Caco-2 (cell line): Measurements from ENCODE around the gene SNRNP200. TPM values are rescaled to one million over a fixed set of nuclear protein-coding genes. Genes with fewer than 3 reads are reported as not detected.

ENCODE experiments used
- BruUV-seq: library from RNA; stranded (reverse); fragments of 400-500 nt; replicated peaks from 2 replicates; lab custom pipeline; 2021; lab: Mats Ljungman, UMichigan
- CTCF ChIA-PET: fragments of 300-600 bp; sonication (Branson Sonifier 250); formaldehyde crosslinking; loops from one replicate; lab custom pipeline; 2022; ENCODE audit warnings: antibody characterized with exemption; lab: Charles Lee
- POLR2A ChIA-PET: fragments of 300-600 bp; sonication (Branson Sonifier 250); formaldehyde crosslinking; loops from one replicate; lab custom pipeline; 2022; ENCODE audit warnings: antibody characterized with exemption; lab: Charles Lee
- DNase-seq, 2 experiments: peaks; one replicate each; pipeline versions ENCODE4 v3.0.0 to v3.0.0-alpha.2; 2020 to 2022
- H3K27me3 ChIP-seq: replicated peaks from 2 replicates; pipeline ENCODE4 v1.6.0; 2011; ENCODE audit warnings: low read length; ENCODE audit not compliant: control insufficient read depth, insufficient read depth
- H3K36me3 ChIP-seq: 2 replicates; pipeline ENCODE4 v1.5.1; 2011; ENCODE audit warnings: low read length; ENCODE audit not compliant: control insufficient read depth, insufficient read depth
- H3K4me1 ChIP-seq: fragments of 250-450 bp; sonication (Bioruptor Pico); 2 replicates; pipeline ENCODE4 v1.5.1; 2020; ENCODE audit warnings: mild to moderate bottlenecking
- H3K4me3 ChIP-seq: 2 replicates; pipeline ENCODE4 v1.5.1; 2011; ENCODE audit warnings: low read depth, mild to moderate bottlenecking, control low read depth, low read length
- H3K9me3 ChIP-seq: fragments of 250-450 bp; sonication (Bioruptor Pico); 2 replicates; pipeline ENCODE4 v1.5.1; 2020; ENCODE audit warnings: mild to moderate bottlenecking, moderate library complexity
- H3K27ac Mint-ChIP-seq: one replicate; pipeline ENCODE4 v1.8.0; 2022; ENCODE audit warnings: mixed read lengths; ENCODE audit not compliant: unreplicated experiment
- H3K27me3 Mint-ChIP-seq: one replicate; pipeline ENCODE4 v1.8.0; 2022; ENCODE audit warnings: mixed read lengths; ENCODE audit not compliant: insufficient read depth, unreplicated experiment
- H3K36me3 Mint-ChIP-seq: one replicate; pipeline ENCODE4 v1.8.0; 2022; ENCODE audit warnings: mild to moderate bottlenecking, mixed read lengths; ENCODE audit not compliant: insufficient read depth, unreplicated experiment
- H3K4me1 Mint-ChIP-seq: one replicate; pipeline ENCODE4 v1.8.0; 2022; ENCODE audit warnings: low read depth, mixed read lengths; ENCODE audit not compliant: unreplicated experiment
- H3K4me3 Mint-ChIP-seq: one replicate; pipeline ENCODE4 v1.8.0; 2022; ENCODE audit warnings: mild to moderate bottlenecking, moderate library complexity, mixed read lengths; ENCODE audit not compliant: unreplicated experiment
- H3K9me3 Mint-ChIP-seq: one replicate; pipeline ENCODE4 v1.8.0; 2022; ENCODE audit warnings: mixed read lengths; ENCODE audit not compliant: unreplicated experiment
- CTCF ChIP-seq, 2 experiments: fragments of 200-600 bp in 1 of 2; IDR thresholded peaks; 1 replicate in 1 of 2; 2 replicates in 1 of 2; pipeline versions ENCODE4 v1.5.1 to v1.8.0; 2011 to 2022; ENCODE audit warnings: antibody characterized with exemption in 1 of 2, control low read depth in 1 of 2, inconsistent platforms in 1 of 2, low read depth in 1 of 2, low read length in 1 of 2, mild to moderate bottlenecking in 1 of 2, moderate library complexity in 1 of 2; ENCODE audit not compliant: insufficient read depth in 1 of 2, severe bottlenecking in 1 of 2, unreplicated experiment in 1 of 2
- intact Hi-C: fragments of 100-400 bp; cut with micrococcal nuclease; formaldehyde crosslinking; loops from one replicate; pipeline ENCODE4 v1.10.0; 2022; ENCODE audit not compliant: unreplicated experiment
- total RNA-seq: library from RNA; stranded (reverse); gene quantifications from 2 replicates; pipeline ENCODE4 v1.2.3, GENCODE V29; 2022

Gene SNRNP200
- total RNA-seq, 1 experiment from 2014 or later, result 240 TPM

GRCh38 chr2:96233880-96234316, 71.4 kb downstream of the SNRNP200 start:
- H3K27ac Mint-ChIP-seq, result no peak overlapping the region
- H3K4me3 Mint-ChIP-seq, result no peak overlapping the region
- H3K36me3 Mint-ChIP-seq, result no peaks in the 10 kb centered on the region
- no TSS peak for BruUV-seq
- TF ChIP-seq CTCF (IDR thresholded peaks at IDR 0.05; ENCODE audit: insufficient read depth in 1 of 2, low read depth in 1 of 2, low read length in 1 of 2, severe bottlenecking in 1 of 2, unreplicated experiment in 1 of 2), result no peak
- Histone ChIP-seq H3K27me3 (no peaks in the 10 kb centered on the region), H3K9me3 (no peaks in the 10 kb centered on the region), H3K4me3 (no peak overlapping the region), H3K4me1 (no peaks in the 10 kb centered on the region), H3K36me3 (no peaks in the 10 kb centered on the region)
- ChIA-PET POLR2A (no interaction called here), CTCF (interaction anchor here (0.6 kb wide), 1 partner anchor 71 kb away, joined by 3 read pairs; no protein-coding TSS in a partner anchor)
- intact Hi-C loops, result no loop called here
- no peak for DNase-seq
- H3K9me3 Mint-ChIP-seq, result no peaks in the 10 kb centered on the region
- no peaks in the 10 kb centered on the region for H3K4me1 Mint-ChIP-seq
- no peaks in the 10 kb centered on the region for H3K27me3 Mint-ChIP-seq

DNA sequence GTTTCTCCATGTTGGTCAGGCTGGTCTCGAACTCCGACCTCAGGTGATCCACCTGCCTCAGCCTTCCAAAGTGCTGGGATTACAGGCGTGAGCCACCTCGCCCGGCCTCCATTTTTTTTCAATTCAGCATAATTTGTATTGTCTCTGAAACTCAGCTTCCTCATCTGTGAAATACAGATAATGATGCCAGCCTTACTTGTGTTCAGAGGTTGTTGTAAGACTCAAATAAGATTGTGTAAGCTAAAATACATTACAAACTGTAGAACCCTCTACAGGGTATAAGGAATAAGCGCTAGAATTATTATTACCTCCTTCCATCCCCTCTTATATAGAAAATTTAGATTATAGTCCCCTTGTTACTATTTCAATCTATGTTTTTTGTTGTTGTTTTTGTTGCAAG, 71.9 kb downstream of the SNRNP200 start:
- no peaks in the 10 kb centered on the region for H3K36me3 ChIP-seq
- Mint-ChIP-seq H3K4me3 (no peak overlapping the region), H3K36me3 (no peaks in the 10 kb centered on the region), H3K27ac (no peak overlapping the region), H3K9me3 (no peaks in the 10 kb centered on the region), H3K27me3 (no peaks in the 10 kb centered on the region), H3K4me1 (no peaks in the 10 kb centered on the region)
- DNase-seq, result no peak
- CTCF ChIA-PET, result interaction anchor here (0.6 kb wide), 2 partner anchors 71 to 233 kb away, joined by 3 to 5 read pairs; no protein-coding TSS in a partner anchor
- no peak overlapping the region for H3K4me3 ChIP-seq
- H3K27me3 ChIP-seq, result no peaks in the 10 kb centered on the region
- TF ChIP-seq CTCF (IDR thresholded peaks at IDR 0.05; ENCODE audit: insufficient read depth in 1 of 2, low read depth in 1 of 2, low read length in 1 of 2, severe bottlenecking in 1 of 2, unreplicated experiment in 1 of 2), result no peak
- intact Hi-C loops, result no loop called here
- no TSS peak for BruUV-seq
- no peaks in the 10 kb centered on the region for H3K9me3 ChIP-seq
- no peaks in the 10 kb centered on the region for H3K4me1 ChIP-seq
- POLR2A ChIA-PET, result no interaction called here

DNA sequence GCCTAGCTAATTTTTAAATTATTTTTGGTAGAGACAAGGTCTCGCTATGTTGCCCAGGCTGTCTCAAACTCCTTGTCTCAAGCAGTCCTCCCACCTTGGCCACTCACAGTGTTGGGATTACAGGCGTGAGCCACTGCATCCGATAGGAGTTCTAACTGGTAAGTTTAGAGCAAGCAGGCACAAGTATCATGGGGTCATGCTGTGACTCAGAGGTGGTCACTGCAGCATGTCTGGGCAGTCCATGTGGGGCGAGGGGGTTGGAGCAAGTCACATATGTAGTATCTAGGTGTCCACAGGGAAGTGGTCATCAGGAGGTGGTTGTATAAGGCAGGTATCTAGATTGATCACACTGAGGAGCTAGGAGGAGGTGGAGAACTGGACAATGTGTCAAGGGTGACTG, 74.0 kb downstream of the SNRNP200 start:
- H3K9me3 Mint-ChIP-seq, result no peaks in the 10 kb centered on the region
- DNase-seq, result no peak
- ChIA-PET CTCF (no interaction called here), POLR2A (no interaction called here)
- no peak overlapping the region for H3K27ac Mint-ChIP-seq
- TF ChIP-seq CTCF (IDR thresholded peaks at IDR 0.05; ENCODE audit: insufficient read depth in 1 of 2, low read depth in 1 of 2, low read length in 1 of 2, severe bottlenecking in 1 of 2, unreplicated experiment in 1 of 2), result no peak
- H3K36me3 ChIP-seq, result no peaks in the 10 kb centered on the region
- intact Hi-C loops, result no loop called here
- H3K36me3 Mint-ChIP-seq, result no peaks in the 10 kb centered on the region
- no peak overlapping the region for H3K4me3 Mint-ChIP-seq
- H3K27me3 ChIP-seq, result no peaks in the 10 kb centered on the region
- no peaks in the 10 kb centered on the region for H3K4me1 ChIP-seq
- no TSS peak for BruUV-seq
- H3K4me1 Mint-ChIP-seq, result no peaks in the 10 kb centered on the region
- no peak overlapping the region for H3K4me3 ChIP-seq
- no peaks in the 10 kb centered on the region for H3K27me3 Mint-ChIP-seq
- no peaks in the 10 kb centered on the region for H3K9me3 ChIP-seq
